GM19240 (cell line): ENCODE data around the gene IRX5.

Experiments used
- DNase-seq: peaks from one replicate; pipeline ENCODE4 v3.0.0; 2011; ENCODE audit warnings: low spot score; ENCODE audit not compliant: insufficient read length

The IRX5 gene

DNA sequence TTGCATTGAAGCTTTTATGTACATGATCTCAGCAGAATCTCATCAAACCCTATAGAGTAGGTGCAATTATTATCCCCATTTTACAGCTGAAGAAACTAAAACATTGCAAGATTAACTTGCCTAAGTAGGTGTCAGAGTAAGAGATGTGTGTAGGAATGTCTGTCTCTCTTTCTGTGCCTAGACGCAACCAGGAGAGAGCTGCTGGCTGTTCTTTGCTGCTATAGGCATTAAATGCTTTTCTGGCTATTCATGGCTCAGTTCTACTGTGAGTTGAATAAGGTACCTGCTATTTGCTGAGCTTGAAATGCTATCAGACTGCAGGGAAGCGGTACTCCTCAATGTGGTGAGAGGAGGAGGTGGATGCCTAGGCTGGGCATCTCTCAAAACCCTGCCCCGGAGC lies 17.0 kb downstream of the IRX5 start:
- no peak for DNase-seq

DNA sequence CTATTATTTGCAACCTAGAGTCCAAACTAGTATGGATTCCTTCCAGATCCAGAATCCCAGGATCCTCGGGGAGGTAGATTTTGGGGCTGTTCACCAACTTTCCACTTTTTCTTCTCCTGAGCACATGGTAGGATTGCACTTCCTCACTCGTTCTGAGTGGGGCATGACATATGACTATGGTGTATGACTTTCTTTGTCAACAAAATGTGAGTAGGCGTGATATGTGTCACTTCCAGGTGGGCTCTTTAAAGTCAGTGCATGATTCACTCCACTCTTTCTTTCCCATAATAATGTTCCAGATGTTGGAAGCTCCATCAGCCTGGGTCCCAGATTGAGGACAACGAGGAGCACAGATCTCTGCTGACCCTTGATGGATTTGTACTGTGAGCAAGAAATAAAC lies 21.5 kb downstream of the IRX5 start:
- no peak for DNase-seq

DNA sequence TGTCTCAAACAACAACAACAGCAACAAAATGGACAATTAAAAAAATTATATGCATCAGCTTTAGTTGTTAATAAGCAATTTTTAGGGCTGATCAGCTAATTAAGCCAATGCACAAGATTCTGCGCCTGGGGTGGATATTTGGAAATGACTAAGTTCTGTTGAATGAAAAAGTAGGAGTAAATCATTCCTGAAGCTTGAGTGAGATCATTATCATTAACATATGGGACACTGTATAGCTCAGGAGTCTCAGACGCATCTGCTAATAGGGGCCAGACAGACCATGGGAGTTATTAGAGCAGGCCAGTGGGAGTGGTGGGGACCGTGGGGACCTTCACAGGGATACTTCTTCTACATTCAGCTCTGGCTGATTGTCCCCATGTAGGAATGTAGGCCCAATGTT lies 22.8 kb downstream of the IRX5 start:
- no peak for DNase-seq

DNA sequence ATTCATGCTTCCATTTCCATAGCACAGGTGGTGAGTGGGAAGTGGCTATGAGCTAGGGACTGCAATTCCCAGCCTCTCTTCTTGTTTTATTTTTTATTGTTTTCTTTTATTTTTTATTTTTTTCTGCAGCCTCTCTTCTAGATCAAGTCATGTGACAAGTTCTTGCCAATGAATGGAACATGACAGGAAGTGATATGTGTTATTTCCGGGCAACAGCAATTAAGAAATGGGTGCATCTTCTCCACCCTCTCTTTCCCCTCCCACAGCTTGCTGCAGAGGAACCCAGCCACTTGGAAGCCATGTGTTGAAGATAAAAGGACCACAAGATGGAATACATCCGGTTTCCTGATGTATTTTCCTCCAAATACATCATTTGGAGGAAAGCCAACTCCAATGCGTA lies 23.6 kb downstream of the IRX5 start:
- DNase-seq = no peak

DNA sequence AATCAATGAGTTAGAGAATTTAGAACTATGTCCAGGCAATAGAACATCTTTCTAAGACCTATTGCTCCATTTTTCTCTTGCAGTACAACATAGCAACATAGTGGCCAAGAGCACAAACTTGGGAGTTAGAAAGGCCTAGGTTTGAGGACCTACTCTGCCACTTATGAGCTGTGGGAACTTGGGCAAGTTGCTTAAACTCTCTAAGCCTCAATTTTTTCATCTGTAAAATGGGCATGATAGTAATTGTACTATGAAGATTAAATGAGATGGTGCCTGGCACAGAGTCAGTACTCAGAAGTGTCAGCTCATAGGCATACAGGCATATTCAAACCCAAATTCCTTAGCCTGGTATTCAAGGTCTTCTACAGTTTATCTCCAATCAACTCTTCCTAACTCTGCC lies 25.1 kb downstream of the IRX5 start:
- no peak for DNase-seq

DNA sequence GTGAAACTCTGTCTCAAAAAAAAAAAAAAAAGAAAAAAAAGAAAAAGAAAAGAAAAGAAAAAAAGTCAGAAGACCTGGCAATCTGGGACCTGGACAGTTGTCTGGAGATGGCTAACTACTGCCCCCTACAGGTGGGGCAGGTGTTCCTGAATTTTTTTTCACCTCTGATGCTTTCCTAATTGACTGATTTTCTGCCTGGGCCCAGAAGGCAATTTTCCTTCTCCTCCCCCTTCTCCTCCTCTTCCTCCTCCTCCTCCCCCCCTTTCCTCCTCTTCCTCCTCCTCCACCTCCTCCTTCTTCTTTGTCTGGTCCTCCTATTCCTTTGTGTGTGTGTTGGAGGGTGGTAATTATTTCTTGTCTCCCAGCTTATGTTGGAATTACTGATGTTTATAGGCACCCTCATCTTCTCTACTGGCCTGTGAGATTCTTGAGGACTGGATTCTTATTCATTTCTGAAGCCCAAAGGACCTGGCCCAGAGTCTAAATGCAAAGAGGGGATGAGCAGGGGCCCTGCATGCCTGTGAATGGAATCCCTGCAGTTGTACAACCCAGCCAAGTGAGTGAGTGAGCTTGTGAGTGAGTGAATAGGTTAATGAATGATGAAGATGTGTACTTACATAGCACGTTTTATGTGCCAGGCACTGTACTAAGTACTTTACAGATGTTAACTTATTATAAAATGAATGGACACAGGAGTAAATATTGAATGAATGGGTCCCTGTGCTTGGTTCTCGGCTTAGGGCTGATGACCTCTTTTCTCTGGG lies 26.9 kb downstream of the IRX5 start:
- no peak for DNase-seq

DNA sequence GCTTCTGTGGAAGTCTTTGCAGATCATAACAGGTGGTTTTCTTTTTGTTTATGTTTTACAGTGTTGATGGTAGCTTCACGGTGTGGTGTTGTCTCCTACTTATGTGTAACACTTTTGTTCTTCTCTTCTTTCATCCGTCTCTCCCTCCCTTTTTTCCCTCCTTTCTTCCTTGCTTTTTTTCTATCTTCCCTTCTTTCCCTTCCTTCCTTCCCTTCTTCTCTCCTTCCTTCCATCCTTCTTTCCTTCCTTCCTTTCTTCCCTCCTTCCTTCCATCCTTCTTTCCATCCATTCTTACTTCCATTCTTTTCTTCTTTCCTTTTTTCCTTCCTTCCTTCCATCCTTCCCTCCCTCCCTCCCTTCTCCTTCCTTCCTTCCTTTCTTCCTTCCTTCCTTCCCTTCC lies 31.4 kb downstream of the IRX5 start:
- DNase-seq = no peak

DNA sequence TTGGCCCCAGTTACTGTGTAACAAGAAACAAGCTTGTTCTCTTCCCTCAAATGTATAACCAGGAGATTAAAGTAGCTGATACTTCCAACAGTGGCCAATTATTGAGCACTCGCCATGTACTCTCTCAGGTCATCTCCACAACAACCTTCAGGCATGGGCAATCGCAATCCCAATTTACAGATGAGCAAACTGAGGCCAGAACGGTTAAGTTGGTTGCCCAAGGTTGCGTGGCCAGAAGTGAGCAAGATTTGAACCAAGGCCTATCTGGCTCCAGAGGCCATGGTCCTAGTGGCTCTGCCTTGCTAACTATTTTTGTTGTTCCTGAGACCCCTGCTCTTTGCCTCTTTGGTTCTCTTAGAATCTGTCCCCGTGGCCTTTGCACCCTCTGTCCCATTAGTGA lies 33.6 kb downstream of the IRX5 start:
- no peak for DNase-seq

DNA sequence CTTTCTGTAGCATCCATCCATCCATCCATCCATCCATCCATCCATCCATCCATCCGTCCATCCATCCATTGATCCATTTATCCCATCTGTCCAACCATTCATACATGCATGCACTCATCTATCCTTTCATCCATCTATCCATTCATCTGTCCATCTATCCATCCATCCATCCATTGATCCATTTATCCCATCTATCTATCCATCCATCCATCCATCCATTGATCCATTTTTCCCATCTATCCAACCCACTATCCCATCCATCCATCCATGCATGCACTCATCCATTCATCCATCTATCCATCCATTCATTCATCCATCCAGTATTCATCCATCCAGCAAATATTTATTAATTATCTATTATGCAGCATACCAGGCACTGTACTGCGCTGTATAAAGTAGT lies 34.8 kb downstream of the IRX5 start:
- DNase-seq = no peak

DNA sequence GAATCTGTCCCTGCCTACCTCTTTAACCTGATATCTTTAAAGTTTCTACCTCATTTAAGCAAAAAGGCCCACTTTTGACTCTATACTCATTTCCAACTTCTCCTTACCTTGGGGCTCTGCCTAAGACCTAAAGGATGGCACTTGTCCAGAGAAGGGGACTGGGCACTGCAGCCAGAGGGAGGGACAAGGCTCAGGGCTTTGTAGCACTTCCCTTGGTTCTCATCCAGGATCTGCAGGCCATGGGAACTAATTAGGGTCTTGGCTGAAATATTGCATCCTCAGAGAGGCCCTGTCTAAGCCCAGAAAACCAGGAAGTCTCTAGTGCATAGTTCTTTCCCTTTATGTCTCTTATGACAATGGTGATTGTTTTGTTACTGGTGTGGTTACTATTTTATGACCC lies 37.3 kb downstream of the IRX5 start:
- no peak for DNase-seq

DNA sequence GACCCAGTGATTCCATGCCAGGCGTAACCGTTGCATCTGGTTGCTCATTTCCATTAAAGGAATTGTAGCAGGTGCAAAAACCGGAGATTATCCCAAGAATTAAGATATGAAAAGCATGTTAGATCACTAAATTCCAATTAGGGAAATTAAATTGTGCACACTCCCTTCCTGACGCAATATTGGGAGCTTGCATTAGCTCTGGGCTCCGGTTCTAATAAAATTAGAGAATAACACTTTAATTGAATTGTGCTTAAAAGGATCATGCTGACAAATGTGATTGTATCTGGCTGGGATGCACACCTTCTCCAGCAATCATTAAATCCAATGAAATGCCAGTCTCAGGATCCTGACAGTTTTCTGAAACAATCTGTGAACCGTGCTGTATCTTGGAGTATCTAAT lies 38.1 kb downstream of the IRX5 start:
- DNase-seq = no peak

DNA sequence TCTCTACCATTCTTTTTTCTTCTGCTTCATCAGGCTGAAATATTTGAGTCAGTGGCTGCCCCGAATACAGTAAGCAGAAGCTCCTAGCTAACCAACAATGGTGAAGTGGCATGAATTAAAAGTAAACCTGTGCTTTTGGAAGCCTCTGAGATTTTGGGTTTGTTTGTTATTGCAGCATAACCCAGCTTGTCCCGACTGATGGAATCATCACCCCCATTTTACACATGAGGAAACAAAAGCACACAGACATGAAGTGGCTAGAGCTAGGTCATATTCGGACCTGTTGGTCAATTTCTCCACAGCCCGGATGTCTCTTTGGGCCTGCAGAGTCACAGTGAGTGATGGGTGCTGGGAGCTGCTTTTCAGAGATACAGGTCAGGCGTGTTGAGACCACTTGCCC lies 39.4 kb downstream of the IRX5 start:
- no peak for DNase-seq

DNA sequence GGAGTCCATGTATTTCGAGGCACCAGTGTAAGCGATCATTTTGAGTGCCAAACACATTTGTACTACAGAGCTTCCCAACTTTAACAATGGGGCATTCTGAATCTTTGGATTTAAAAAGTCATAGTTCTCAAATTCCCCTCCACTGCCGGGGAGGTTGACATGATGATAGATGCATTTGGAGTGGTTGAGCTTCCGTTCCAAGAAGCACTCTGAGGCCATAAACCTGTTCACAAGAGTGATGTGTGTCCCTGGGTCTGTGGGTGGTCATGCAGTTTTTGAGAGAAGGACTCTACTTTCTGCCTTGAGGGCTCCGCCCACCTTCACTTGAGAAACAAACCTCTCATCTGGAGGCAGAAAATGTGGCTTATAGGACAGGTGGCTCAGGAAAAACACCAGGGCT lies 43.7 kb downstream of the IRX5 start:
- DNase-seq = no peak

DNA sequence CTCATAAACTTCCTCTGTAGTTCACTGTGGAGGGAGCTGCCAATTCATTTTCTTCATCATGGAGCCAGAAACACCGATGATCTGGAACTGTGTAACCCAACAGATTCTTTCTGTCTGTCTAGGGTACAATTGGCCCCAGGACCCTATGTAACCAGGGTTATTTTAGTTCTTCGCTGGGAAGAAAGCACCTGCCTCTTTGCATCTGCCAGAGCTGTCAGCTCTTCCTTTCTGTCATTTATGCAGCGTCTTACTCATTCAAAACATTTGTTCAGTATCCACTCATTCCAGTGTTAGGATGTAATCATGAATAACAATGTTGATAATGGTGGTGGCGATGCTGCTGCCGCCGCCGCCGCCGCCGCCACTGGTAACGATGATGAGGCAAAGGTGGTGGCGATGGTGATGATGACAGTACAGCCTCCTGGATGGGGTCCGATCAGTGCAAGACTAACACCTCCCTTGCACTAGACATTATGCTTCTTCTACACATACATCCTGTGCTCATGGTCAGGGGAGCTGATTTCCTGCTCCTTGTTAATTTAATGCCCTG lies 46.1 kb downstream of the IRX5 start:
- DNase-seq = no peak

DNA sequence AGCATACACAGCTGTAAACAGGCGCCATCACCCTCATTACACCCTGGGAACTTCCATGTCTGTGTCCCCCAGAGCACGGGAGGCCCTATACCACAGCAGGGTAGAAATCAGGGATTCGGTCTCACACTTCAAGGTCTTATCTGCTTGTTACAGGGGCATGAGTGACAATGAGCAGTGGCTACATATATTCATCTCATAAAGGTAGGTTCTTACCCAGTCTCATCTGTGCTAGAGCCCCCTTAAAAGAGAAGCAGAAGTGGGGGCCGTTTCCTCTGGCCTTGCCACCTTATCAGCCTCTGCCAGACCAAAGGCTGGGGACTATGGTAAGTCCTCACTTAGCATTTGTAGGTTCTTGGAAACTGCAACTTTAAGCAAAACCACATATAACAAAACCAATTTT lies 46.5 kb downstream of the IRX5 start:
- DNase-seq = no peak

DNA sequence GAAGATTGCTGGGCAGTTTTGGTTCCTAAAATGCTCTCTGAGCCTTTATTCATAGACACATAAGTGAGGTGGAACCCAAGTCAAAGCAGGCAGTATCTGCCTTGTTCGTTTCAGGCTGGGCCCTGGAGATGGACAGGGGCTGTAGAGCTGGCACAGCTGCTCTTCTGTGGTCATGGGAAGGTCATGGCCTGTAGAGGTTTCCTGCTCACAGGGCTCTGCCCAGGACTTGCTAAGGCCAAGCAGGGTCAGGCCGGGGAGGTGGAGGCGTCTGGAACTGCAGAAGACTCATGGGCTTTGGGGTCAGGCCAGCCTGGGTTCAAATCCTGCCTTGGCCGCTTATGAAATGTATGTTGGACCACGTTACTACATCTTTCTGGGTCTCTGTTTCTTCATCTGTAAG lies 50.2 kb downstream of the IRX5 start:
- DNase-seq = no peak
